ENCODE results near the gene RAB17. TPM values are rescaled to one million over a fixed set of nuclear protein-coding genes. Genes with fewer than 3 reads are reported as not detected.

Gene RAB17
- total and polyA plus RNA-seq, 10 of the 15 experiments (the other 5 are each of a cell fraction or from before 2014, with no cell fraction given) = 0.07 to 1.4 (median 0.28) TPM; not detected in 3

GRCh38 chr2:237626813-237627440, 36.4 kb upstream of the RAB17 start (continued):
- TF ChIP-seq E4F1 (IDR thresholded peaks at IDR 0.05; ENCODE audit: borderline replicate concordance, partially characterized antibody) (no peak), HDAC6 (IDR thresholded peaks at IDR 0.05; ENCODE audit: unreplicated experiment) (no peak), SMARCA5 (IDR thresholded peaks at IDR 0.05) (no peak), ZNF384 (IDR thresholded peaks at IDR 0.05; ENCODE audit: borderline replicate concordance, low read depth, low read length) (no peak), ZBTB40 (IDR thresholded peaks at IDR 0.05; ENCODE audit: borderline replicate concordance) (no peak), NR2C1 (IDR thresholded peaks at IDR 0.05) (no peak), RELA (IDR thresholded peaks at IDR 0.05; ENCODE audit: borderline replicate concordance, partially characterized antibody) (no peak), TARDBP (IDR thresholded peaks at IDR 0.05; ENCODE audit: borderline replicate concordance) (no peak), BHLHE40 (IDR thresholded peaks at IDR 0.05; ENCODE audit: borderline replicate concordance in 1 of 2, low read depth in 2 of 2, low read length in 1 of 2) (no peak), SUPT20H (IDR thresholded peaks at IDR 0.05; ENCODE audit: borderline replicate concordance, control insufficient read depth, low read depth, low read length) (no peak)

Data from GM12878 (cell line).